Keratinocyte (primary cell): ENCODE data around the gene DLG5.

Source experiments
- EZH2 ChIP-seq: IDR thresholded peaks from one replicate; pipeline ENCODE4 v1.6.1; 2012; ENCODE audit warnings: inconsistent platforms, mild to moderate bottlenecking, low read length, moderate library complexity
- TF ChIP-seq, protein P1 (sequence below), 3 experiments: IDR thresholded peaks in 1 of 3; conservative IDR thresholded peaks in 1 of 3; optimal IDR thresholded peaks in 1 of 3; 2 replicates in 2 of 3; 3 replicates in 1 of 3; pipeline versions ENCODE3 to v1.5.1; 2011; ENCODE audit warnings: low read length in 3 of 3, mild to moderate bottlenecking in 3 of 3, moderate library complexity in 2 of 3, control low read depth in 1 of 3, inconsistent platforms in 1 of 3; ENCODE audit not compliant: insufficient read depth in 2 of 3; ENCODE audit errors: extremely low read depth in 1 of 3

DNA sequence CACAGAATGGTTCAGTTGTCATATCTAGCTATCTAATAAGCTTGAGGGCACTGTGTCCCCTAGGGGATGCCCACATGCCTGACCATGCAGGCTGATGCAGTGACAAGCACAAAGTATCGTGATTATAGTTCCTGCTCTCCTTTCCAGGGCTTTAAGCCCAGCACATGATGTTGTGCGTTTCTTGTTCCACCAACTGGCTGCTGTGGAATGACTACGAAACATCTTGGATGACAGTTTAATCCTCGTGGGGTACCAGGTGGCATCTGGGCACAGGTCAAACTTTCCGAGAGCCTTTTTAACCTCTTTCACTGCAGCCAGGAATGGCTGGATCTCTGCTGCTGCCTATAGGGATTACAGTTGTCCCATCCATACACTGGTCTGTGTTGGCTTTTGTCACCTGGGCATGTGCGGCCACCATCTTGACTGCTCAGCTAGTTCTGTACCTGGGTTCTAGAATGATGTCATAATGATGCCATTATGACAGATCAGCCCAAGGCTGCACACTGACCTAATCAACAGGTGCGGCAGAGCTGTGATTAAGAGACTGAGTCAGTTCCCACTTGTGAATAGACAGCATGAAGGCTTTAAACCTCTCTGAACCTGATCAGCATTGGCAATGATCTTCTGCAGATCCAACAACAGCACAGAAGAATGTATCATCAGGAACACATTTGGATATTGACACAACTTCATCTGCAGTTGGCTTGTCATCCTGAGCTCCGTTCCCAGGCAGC, 144.1 kb downstream of the DLG5 start:
- TF ChIP-seq, protein P1, sequence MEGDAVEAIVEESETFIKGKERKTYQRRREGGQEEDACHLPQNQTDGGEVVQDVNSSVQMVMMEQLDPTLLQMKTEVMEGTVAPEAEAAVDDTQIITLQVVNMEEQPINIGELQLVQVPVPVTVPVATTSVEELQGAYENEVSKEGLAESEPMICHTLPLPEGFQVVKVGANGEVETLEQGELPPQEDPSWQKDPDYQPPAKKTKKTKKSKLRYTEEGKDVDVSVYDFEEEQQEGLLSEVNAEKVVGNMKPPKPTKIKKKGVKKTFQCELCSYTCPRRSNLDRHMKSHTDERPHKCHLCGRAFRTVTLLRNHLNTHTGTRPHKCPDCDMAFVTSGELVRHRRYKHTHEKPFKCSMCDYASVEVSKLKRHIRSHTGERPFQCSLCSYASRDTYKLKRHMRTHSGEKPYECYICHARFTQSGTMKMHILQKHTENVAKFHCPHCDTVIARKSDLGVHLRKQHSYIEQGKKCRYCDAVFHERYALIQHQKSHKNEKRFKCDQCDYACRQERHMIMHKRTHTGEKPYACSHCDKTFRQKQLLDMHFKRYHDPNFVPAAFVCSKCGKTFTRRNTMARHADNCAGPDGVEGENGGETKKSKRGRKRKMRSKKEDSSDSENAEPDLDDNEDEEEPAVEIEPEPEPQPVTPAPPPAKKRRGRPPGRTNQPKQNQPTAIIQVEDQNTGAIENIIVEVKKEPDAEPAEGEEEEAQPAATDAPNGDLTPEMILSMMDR (optimal IDR thresholded peaks at IDR 0.05 in 1 of 3, IDR thresholded peaks at IDR 0.05 in 1 of 3, conservative IDR thresholded peaks at IDR 0.05 in 1 of 3; ENCODE audit: extremely low read depth in 1 of 3, insufficient read depth in 2 of 3, low read length in 3 of 3): no peak
- no peak for TF ChIP-seq EZH2
